ENCODE measurements around the gene TRIM41.
"Not testable (repeated sequence)": the region's sequence is repeated elsewhere in the genome, so short reads cannot be mapped to it uniquely, and the experiment has no call there.

Gene TRIM41

DNA sequence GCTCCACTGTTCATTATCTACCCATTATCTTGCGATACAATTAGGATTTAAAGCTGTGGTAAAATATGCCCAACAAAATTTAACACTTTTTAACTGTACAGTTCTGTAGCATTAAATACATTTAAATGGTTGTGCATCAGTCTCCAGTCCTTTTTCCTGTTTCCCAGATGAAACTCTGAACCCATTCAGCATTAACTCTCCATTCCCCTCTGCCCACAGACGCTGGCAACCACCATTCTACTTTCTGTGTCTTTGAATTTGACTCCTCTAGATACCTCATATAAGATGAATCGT lies 15.2 kb upstream of the TRIM41 start:
- Histone ChIP-seq H3K36me3 (ENCODE audit: control insufficient read depth, insufficient read depth, low read length) (no peaks in the 10 kb centered on the region), H3K27me3 (ENCODE audit: control insufficient read depth, insufficient read depth, low read length) (peaks cover 4% of the 10 kb centered on the region), H3K27ac (ENCODE audit: low read depth, low read length) (no peak overlapping the region), H3K4me3 (ENCODE audit: low read length) (no peak overlapping the region), H3K4me1 (ENCODE audit: control insufficient read depth, insufficient read depth, low read length) (no peaks in the 10 kb centered on the region), H3K9ac (ENCODE audit: low read length) (no peak overlapping the region)

DNA sequence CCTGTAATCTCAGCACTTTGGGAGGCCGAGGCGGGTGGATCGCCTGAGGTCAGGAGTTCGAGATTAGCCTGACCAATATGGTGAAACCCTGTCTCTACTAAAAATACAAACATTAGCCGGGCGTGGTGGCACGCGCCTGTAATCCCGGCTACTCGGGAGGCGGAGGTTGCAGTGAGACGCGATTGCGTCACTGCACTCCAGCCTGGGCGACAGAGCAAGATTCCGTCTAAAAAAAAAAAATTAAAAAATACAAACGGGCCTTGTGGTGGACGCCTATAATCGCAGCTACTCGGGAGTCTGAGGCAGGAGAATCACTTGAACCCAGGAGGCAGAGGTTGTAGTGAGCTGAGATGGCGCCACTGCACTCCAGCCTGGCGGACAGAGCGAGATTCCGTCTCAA lies 14.1 kb upstream of the TRIM41 start:
- not testable (repeated sequence) for H3K4me1 ChIP-seq (ENCODE audit: control insufficient read depth, insufficient read depth, low read length); H3K9ac ChIP-seq (ENCODE audit: low read length); H3K27me3 ChIP-seq (ENCODE audit: control insufficient read depth, insufficient read depth, low read length); H3K36me3 ChIP-seq (ENCODE audit: control insufficient read depth, insufficient read depth, low read length); H3K27ac ChIP-seq (ENCODE audit: low read depth, low read length); H3K4me3 ChIP-seq (ENCODE audit: low read length)

GRCh38 chr5:181210148-181210547 lies 12.9 kb upstream of the TRIM41 start:
- not testable (repeated sequence) for H3K27me3 ChIP-seq (ENCODE audit: control insufficient read depth, insufficient read depth, low read length); H3K9ac ChIP-seq (ENCODE audit: low read length)

GRCh38 chr5:181210698-181211097 lies 12.4 kb upstream of the TRIM41 start:
- not testable (repeated sequence) for H3K27me3 ChIP-seq (ENCODE audit: control insufficient read depth, insufficient read depth, low read length); H3K4me1 ChIP-seq (ENCODE audit: control insufficient read depth, insufficient read depth, low read length); H3K4me3 ChIP-seq (ENCODE audit: low read length); H3K27ac ChIP-seq (ENCODE audit: low read depth, low read length); H3K9ac ChIP-seq (ENCODE audit: low read length); H3K36me3 ChIP-seq (ENCODE audit: control insufficient read depth, insufficient read depth, low read length)

More at GRCh38 chr5:181210148-181210547, 12.9 kb upstream of the TRIM41 start:
- not testable (repeated sequence) for H3K27ac ChIP-seq (ENCODE audit: low read depth, low read length); H3K4me1 ChIP-seq (ENCODE audit: control insufficient read depth, insufficient read depth, low read length); H3K36me3 ChIP-seq (ENCODE audit: control insufficient read depth, insufficient read depth, low read length); H3K4me3 ChIP-seq (ENCODE audit: low read length)

- Histone ChIP-seq H3K27ac (ENCODE audit: low read depth, low read length) (no peak overlapping the region), H3K4me3 (ENCODE audit: low read length) (no peak overlapping the region), H3K36me3 (ENCODE audit: control insufficient read depth, insufficient read depth, low read length) (no peaks in the 10 kb centered on the region), H3K27me3 (ENCODE audit: control insufficient read depth, insufficient read depth, low read length) (no peaks in the 10 kb centered on the region), H3K4me1 (ENCODE audit: control insufficient read depth, insufficient read depth, low read length) (peaks cover under 1% of the 10 kb centered on the region), H3K9ac (ENCODE audit: low read length) (no peak overlapping the region)
These were observed 11.9 kb upstream of the TRIM41 start for GRCh38 chr5:181211208-181211607.

DNA sequence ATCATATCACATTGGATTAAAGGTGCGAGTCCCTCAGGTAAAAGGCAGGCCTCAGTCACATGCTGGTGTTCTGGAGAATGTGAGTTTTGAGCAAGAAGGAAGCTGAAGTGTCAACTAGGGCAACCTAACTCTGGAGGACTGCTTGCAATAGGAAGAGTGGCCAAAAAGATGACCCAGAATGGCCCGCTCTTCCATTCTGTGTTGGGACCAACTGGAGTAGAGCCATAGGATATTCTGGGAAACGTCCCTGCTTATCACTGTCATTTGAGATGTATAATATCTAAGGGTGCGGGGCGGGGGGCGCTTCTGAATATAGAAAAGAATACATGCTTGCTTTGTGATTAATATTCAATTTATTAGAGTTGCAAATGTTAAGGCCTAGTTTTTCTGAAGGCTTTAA lies 11.0 kb upstream of the TRIM41 start:
- no peak overlapping the region for H3K9ac ChIP-seq (ENCODE audit: low read length)
- H3K27ac ChIP-seq (ENCODE audit: low read depth, low read length) = no peak overlapping the region
- no peaks in the 10 kb centered on the region for H3K36me3 ChIP-seq (ENCODE audit: control insufficient read depth, insufficient read depth, low read length)
- H3K4me3 ChIP-seq (ENCODE audit: low read length) = no peak overlapping the region
- peaks cover 5% of the 10 kb centered on the region for H3K4me1 ChIP-seq (ENCODE audit: control insufficient read depth, insufficient read depth, low read length)
- no peaks in the 10 kb centered on the region for H3K27me3 ChIP-seq (ENCODE audit: control insufficient read depth, insufficient read depth, low read length)

DNA sequence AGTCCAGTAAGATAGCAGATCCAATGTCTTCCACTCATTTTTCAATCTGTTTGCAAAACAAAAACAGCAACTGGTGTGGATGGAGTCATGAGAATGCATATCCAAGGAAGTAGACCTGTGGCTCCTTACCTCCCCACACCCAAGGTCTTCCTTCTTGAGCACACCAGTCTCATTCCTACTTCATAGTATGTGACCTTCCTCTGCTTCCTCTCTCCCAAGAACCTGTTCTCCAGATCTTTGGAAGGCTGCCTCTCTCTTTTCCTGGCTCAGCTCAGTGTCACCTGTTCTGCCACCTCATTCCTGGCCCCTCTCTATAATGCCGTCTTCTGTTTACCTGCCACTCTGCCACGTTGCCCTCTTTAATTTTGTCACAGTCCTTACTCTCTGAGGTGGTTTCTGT lies 10.1 kb upstream of the TRIM41 start:
- H3K27ac ChIP-seq (ENCODE audit: low read depth, low read length) = no peak overlapping the region
- no peaks in the 10 kb centered on the region for H3K27me3 ChIP-seq (ENCODE audit: control insufficient read depth, insufficient read depth, low read length)
- no peak overlapping the region for H3K9ac ChIP-seq (ENCODE audit: low read length)
- H3K36me3 ChIP-seq (ENCODE audit: control insufficient read depth, insufficient read depth, low read length) = no peaks in the 10 kb centered on the region
- no peak overlapping the region for H3K4me3 ChIP-seq (ENCODE audit: low read length)
- H3K4me1 ChIP-seq (ENCODE audit: control insufficient read depth, insufficient read depth, low read length) = peaks cover 5% of the 10 kb centered on the region

GRCh38 chr5:181214249-181214648 lies 8.8 kb upstream of the TRIM41 start:
- not testable (repeated sequence) for H3K27me3 ChIP-seq (ENCODE audit: control insufficient read depth, insufficient read depth, low read length)

DNA sequence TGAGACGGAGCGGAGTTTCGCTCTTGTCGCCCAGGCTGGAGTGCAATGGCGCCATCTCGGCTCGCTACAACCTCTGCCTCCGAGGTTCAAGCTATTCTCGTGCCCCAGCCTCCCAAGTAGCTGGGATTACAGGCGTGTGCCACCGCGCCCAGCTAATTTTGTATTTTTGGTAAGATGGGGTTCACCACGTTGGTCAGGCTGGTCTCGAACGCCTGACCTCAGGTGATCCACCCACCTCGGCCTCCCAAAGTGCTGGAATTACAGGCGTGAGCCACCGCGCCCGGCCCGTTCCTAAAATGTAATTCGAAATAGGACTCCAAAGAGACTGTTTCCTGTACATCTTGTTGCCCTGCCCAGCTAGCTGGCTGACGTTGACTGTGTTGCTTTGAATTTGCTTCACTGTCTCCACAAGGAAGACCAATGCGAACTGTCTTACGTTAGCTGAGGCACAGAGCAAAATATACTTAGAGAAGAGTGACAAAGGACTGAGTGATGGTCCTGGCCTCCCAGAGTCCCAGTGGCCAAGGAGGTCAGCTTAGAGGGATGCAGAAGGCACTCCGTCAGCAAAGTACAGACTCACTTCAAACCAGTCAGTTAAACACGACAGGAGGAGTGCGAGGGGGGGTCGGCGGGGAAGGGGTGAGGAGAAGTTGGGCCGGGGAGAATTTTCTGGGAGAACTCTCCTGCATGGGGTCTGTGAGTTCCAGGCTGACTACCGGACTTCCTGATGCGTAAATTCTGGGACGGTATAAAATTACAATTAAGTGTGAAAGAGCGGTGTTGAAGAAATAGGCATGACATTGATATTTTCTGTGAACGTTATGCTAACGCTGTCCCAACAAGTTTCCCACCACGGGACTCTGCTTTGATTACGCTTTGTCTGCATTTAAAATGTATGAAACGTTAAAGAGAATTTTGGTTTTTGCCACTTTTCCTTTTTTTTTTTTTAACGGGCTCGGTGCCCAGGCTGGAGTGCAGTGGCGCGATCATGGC lies 6.8 kb upstream of the TRIM41 start:
- peak overlapping the region; percentile 44 for H3K4me3 ChIP-seq (ENCODE audit: low read length)
- H3K4me1 ChIP-seq (ENCODE audit: control insufficient read depth, insufficient read depth, low read length) = peaks cover 5% of the 10 kb centered on the region
- no peak overlapping the region for H3K27ac ChIP-seq (ENCODE audit: low read depth, low read length)
- H3K9ac ChIP-seq (ENCODE audit: low read length) = peak overlapping the region; percentile 60
- H3K36me3 ChIP-seq (ENCODE audit: control insufficient read depth, insufficient read depth, low read length) = no peaks in the 10 kb centered on the region
- H3K27me3 ChIP-seq (ENCODE audit: control insufficient read depth, insufficient read depth, low read length) = no peaks in the 10 kb centered on the region

More at GRCh38 chr5:181214249-181214648, 8.8 kb upstream of the TRIM41 start:
- not testable (repeated sequence) for H3K9ac ChIP-seq (ENCODE audit: low read length); H3K27ac ChIP-seq (ENCODE audit: low read depth, low read length); H3K36me3 ChIP-seq (ENCODE audit: control insufficient read depth, insufficient read depth, low read length); H3K4me3 ChIP-seq (ENCODE audit: low read length); H3K4me1 ChIP-seq (ENCODE audit: control insufficient read depth, insufficient read depth, low read length)

DNA sequence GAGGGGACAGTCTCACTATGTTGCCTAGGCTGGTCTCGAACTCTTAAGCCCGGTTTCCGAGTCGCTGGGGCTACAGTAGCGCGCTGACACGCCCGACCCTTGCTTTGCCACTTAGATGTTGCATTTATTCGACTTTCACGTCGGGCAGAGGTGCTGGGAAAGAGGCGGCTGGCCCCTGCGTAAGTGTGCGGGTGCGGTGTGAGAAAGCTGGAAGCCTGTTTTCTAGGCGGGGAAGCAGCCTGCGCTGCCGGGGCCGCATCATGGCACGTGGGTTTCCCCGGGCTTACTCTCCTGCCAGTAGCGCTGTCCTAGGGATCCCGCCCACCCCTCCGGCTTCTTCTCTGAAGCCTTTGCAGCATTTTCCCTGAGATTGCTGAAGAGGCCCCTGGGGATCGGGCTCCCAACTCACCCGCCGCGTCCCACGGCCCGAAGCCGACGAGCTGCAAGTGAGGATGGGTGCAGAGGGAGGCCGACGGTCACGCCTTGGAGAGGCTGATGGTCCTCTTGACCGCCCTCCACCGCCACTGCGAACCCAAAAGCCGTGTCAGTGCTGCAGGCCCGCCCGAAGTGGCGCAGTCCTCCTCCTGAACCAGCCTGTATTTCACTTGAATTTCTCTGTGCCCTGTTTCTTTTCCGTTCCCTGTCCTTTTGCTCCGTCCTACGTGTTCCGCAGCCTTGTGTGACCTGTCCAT lies 5.8 kb upstream of the TRIM41 start:
- Histone ChIP-seq H3K36me3 (ENCODE audit: control insufficient read depth, insufficient read depth, low read length) (no peaks in the 10 kb centered on the region), H3K27me3 (ENCODE audit: control insufficient read depth, insufficient read depth, low read length) (no peaks in the 10 kb centered on the region), H3K4me3 (ENCODE audit: low read length) (peak overlapping the region; percentile 66), H3K9ac (ENCODE audit: low read length) (no peak overlapping the region), H3K27ac (ENCODE audit: low read depth, low read length) (no peak overlapping the region), H3K4me1 (ENCODE audit: control insufficient read depth, insufficient read depth, low read length) (peaks cover 5% of the 10 kb centered on the region)

GRCh38 chr5:181217803-181218062 lies 5.3 kb upstream of the TRIM41 start:
- H3K27ac ChIP-seq (ENCODE audit: low read depth, low read length) = no peak overlapping the region
- H3K4me1 ChIP-seq (ENCODE audit: control insufficient read depth, insufficient read depth, low read length) = peaks cover 5% of the 10 kb centered on the region
- H3K27me3 ChIP-seq (ENCODE audit: control insufficient read depth, insufficient read depth, low read length) = no peaks in the 10 kb centered on the region
- peak overlapping the region; percentile 66 for H3K4me3 ChIP-seq (ENCODE audit: low read length)
- H3K36me3 ChIP-seq (ENCODE audit: control insufficient read depth, insufficient read depth, low read length) = no peaks in the 10 kb centered on the region
- H3K9ac ChIP-seq (ENCODE audit: low read length) = no peak overlapping the region

- Histone ChIP-seq H3K4me3 (ENCODE audit: low read length) (no peak overlapping the region), H3K27ac (ENCODE audit: low read depth, low read length) (no peak overlapping the region), H3K36me3 (ENCODE audit: control insufficient read depth, insufficient read depth, low read length) (no peaks in the 10 kb centered on the region), H3K4me1 (ENCODE audit: control insufficient read depth, insufficient read depth, low read length) (peaks cover 5% of the 10 kb centered on the region), H3K9ac (ENCODE audit: low read length) (no peak overlapping the region), H3K27me3 (ENCODE audit: control insufficient read depth, insufficient read depth, low read length) (no peaks in the 10 kb centered on the region)
These were observed 4.3 kb upstream of the TRIM41 start for GRCh38 chr5:181218795-181219124.
